ENCODE data around the gene ZSWIM6.

The ZSWIM6 gene

DNA sequence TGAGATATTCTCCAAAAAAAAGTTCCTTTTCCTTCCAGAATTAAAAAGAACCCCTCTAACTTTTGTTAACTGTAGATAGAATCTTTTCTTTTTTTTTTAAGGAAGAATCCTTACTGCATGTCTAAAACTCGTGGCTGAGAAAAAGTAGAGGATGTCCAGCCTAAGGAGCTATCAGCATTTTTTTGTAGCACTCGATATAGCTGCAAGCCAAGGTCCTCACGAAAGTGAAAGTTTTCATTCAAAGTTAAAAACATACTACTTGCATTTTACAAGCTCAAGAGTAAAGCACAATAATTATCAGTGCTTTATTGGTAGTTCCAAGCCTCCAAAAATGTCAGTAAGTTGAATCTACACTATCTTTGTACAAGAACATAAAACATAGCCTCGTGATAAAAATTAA lies 28.7 kb upstream of the ZSWIM6 start:
- Histone ChIP-seq H3K9me3 (no peaks in the 10 kb centered on the region), H3K27me3 (no peaks in the 10 kb centered on the region), H3K36me3 (no peaks in the 10 kb centered on the region), H3K4me3 (ENCODE audit: low read depth, low read length) (no peak overlapping the region), H3K4me1 (no peaks in the 10 kb centered on the region)
- no peak for TF ChIP-seq CTCF (IDR thresholded peaks at IDR 0.05; ENCODE audit: low read depth, low read length)
- no peak for DNase-seq

- Histone ChIP-seq H3K9me3 (no peaks in the 10 kb centered on the region), H3K27me3 (no peaks in the 10 kb centered on the region), H3K4me1 (no peaks in the 10 kb centered on the region), H3K36me3 (no peaks in the 10 kb centered on the region), H3K4me3 (ENCODE audit: low read depth, low read length) (no peak overlapping the region)
- no peak for DNase-seq
- no peak for TF ChIP-seq CTCF (IDR thresholded peaks at IDR 0.05; ENCODE audit: low read depth, low read length)
These were observed 27.3 kb upstream of the ZSWIM6 start for GRCh38 chr5:61304590-61305381.

GRCh38 chr5:61306531-61307131 lies 25.4 kb upstream of the ZSWIM6 start:
- Histone ChIP-seq H3K4me1 (no peaks in the 10 kb centered on the region), H3K36me3 (no peaks in the 10 kb centered on the region), H3K4me3 (ENCODE audit: low read depth, low read length) (no peak overlapping the region), H3K27me3 (no peaks in the 10 kb centered on the region), H3K9me3 (no peaks in the 10 kb centered on the region)
- no peak for TF ChIP-seq CTCF (IDR thresholded peaks at IDR 0.05; ENCODE audit: low read depth, low read length)
- no peak for DNase-seq

- no peaks in the 10 kb centered on the region for H3K4me1 ChIP-seq
- H3K27me3 ChIP-seq = no peaks in the 10 kb centered on the region
- H3K4me3 ChIP-seq (ENCODE audit: low read depth, low read length) = no peak overlapping the region
- H3K9me3 ChIP-seq = no peaks in the 10 kb centered on the region
- no peaks in the 10 kb centered on the region for H3K36me3 ChIP-seq
- DNase-seq = no peak
- no peak for TF ChIP-seq CTCF (IDR thresholded peaks at IDR 0.05; ENCODE audit: low read depth, low read length)
These were observed 24.9 kb upstream of the ZSWIM6 start for GRCh38 chr5:61307191-61307590.

- no peak overlapping the region for H3K4me3 ChIP-seq (ENCODE audit: low read depth, low read length)
- no peaks in the 10 kb centered on the region for H3K4me1 ChIP-seq
- no peak for TF ChIP-seq CTCF (IDR thresholded peaks at IDR 0.05; ENCODE audit: low read depth, low read length)
- no peaks in the 10 kb centered on the region for H3K36me3 ChIP-seq
- H3K27me3 ChIP-seq = no peaks in the 10 kb centered on the region
- H3K9me3 ChIP-seq = no peaks in the 10 kb centered on the region
- DNase-seq = no peak
These were observed 24.4 kb upstream of the ZSWIM6 start for GRCh38 chr5:61307611-61308010.

DNA sequence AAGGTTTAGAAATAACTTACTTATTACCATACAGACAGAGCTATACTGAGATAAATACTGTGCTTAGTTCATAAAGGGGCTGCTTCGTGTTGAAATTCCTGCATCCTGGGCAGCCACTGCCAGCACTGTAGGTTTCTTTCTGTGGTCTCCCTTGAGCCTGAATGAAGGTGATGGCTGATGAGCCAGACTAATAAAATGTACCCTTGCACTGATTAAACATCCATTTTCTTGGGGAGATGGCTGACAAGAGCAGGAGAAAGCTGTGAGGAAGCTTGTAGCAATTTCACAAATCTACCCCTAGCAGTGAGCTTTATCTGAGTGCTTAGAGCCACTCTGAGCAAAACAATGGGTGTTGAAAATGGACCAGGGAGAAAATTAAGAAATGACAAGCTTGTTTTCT lies 23.3 kb upstream of the ZSWIM6 start:
- TF ChIP-seq CTCF (IDR thresholded peaks at IDR 0.05; ENCODE audit: low read depth, low read length) = no peak
- Histone ChIP-seq H3K4me3 (ENCODE audit: low read depth, low read length) (no peak overlapping the region), H3K4me1 (no peaks in the 10 kb centered on the region), H3K36me3 (no peaks in the 10 kb centered on the region), H3K9me3 (no peaks in the 10 kb centered on the region), H3K27me3 (no peaks in the 10 kb centered on the region)
- DNase-seq = no peak

Data from BE2C (cell line).